ENCODE measurements around the gene TPP1.

DNA sequence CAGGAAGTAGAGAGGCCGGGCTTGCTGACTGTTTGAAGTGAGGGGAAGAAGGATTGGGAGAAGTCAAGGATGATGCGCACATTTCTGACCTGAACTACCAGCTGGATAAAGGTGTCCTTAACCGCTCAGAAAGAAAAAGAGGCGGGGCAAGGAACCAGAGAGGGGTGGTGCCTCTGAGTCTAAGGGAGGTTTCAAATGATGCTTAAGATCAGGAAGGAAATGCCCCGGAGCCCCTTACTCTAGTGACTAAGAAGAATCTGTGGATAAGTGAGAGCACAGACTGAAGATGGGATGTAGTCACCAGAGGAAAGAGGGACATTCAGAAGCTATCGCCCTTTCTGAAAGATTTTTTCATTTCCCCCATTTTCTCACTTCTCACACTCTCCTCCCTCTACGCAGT, 23.7 kb upstream of the TPP1 start:
- TF ChIP-seq TARDBP (IDR thresholded peaks at IDR 0.05) (no peak), GABPA (tag; conservative IDR thresholded peaks at IDR 0.05; ENCODE audit: low read depth) (no peak), MTA3 (IDR thresholded peaks at IDR 0.05; ENCODE audit: borderline replicate concordance) (no peak), STAT5B (CRISPR knock-in tag; IDR thresholded peaks at IDR 0.05) (no peak), POLR2AphosphoS5 (IDR thresholded peaks at IDR 0.05; ENCODE audit: control insufficient read depth, insufficient read depth, low read depth, low read length) (no peak)

Measured in K562 (cell line).